IMR-90 (cell line): Measurements from ENCODE around the gene EGFL8. TPM values are rescaled to one million over a fixed set of nuclear protein-coding genes. Genes with fewer than 3 reads are reported as not detected.
A peak's percentile ranks its signal among the peaks of the same experiment; 100 is the strongest.

Experiments
- ATAC-seq: fragments of 200-7000 bp; cut with Tn5 transposase; 2 replicates; pipeline ENCODE4 v1.9.1; 2020; ENCODE audit warnings: low read depth, mild to moderate bottlenecking, moderate library complexity
- BruUV-seq: library from RNA; stranded (reverse); fragments of 400-500 nt; replicated peaks from 2 replicates; lab custom pipeline; 2021; lab: Mats Ljungman, UMichigan
- CTCF ChIA-PET: fragments of 300-600 bp; formaldehyde crosslinking; extraction: SDS; loops from one replicate; lab custom pipeline; 2021; ENCODE audit warnings: antibody characterized with exemption; lab: Yijun Ruan, JAX
- POLR2A ChIA-PET: fragments of 300-600 bp; sonication (Branson Sonifier 250); formaldehyde crosslinking; loops from one replicate; lab custom pipeline; 2022; ENCODE audit warnings: antibody characterized with exemption; ENCODE audit not compliant: unreplicated experiment; lab: Charles Lee
- DNase-seq: peaks from one replicate; pipeline ENCODE4 v3.0.0; 2013
- H2AFZ ChIP-seq: replicated peaks from 2 replicates; pipeline ENCODE3; 2013; ENCODE audit warnings: low read length, mild to moderate bottlenecking; ENCODE audit not compliant: poor library complexity
- H2AK5ac ChIP-seq: 2 replicates; pipeline ENCODE4 v1.6.1; 2013; ENCODE audit warnings: low read depth, low read length, inconsistent platforms
- H2AK9ac ChIP-seq: replicated peaks from 2 replicates; pipeline ENCODE3; 2013; ENCODE audit warnings: mild to moderate bottlenecking, low read depth, low read length, moderate library complexity; ENCODE audit not compliant: poor library complexity
- H2BK120ac ChIP-seq: 2 replicates; pipeline ENCODE4 v1.6.1; 2013; ENCODE audit warnings: low read depth, low read length, inconsistent platforms
- H2BK15ac ChIP-seq: 3 replicates; pipeline ENCODE4 v1.6.1; 2013; ENCODE audit warnings: low read depth, low read length, inconsistent platforms
- H2BK20ac ChIP-seq: 2 replicates; pipeline ENCODE4 v1.6.1; 2013; ENCODE audit warnings: low read depth, mild to moderate bottlenecking, inconsistent platforms, low read length, moderate library complexity
- H2BK5ac ChIP-seq: 2 replicates; pipeline ENCODE4 v1.6.1; 2013; ENCODE audit warnings: mild to moderate bottlenecking, low read depth, low read length, inconsistent platforms; ENCODE audit not compliant: poor library complexity, severe bottlenecking
- H3K14ac ChIP-seq: replicated peaks from 2 replicates; pipeline ENCODE4 v1.6.1; 2013; ENCODE audit warnings: low read depth, low read length, inconsistent platforms
- H3K18ac ChIP-seq: 2 replicates; pipeline ENCODE4 v1.6.1; 2013; ENCODE audit warnings: low read depth, low read length, control low read depth
- H3K23ac ChIP-seq: 2 replicates; pipeline ENCODE4 v1.6.1; 2013; ENCODE audit warnings: low read depth, low read length, inconsistent platforms
- H3K27ac ChIP-seq: 2 replicates; pipeline ENCODE4 v1.5.1; 2013; ENCODE audit warnings: mild to moderate bottlenecking, control low read depth, low read length; ENCODE audit not compliant: insufficient read depth
- H3K27me3 ChIP-seq: 2 replicates; pipeline ENCODE4 v1.6.1; 2013; ENCODE audit warnings: low read length; ENCODE audit not compliant: control insufficient read depth, insufficient read depth
- H3K36me3 ChIP-seq: 2 replicates; pipeline ENCODE4 v1.6.1; 2013; ENCODE audit warnings: low read length, mixed read lengths; ENCODE audit not compliant: control insufficient read depth, insufficient read depth
- H3K4ac ChIP-seq: 2 replicates; pipeline ENCODE4 v1.6.1; 2013; ENCODE audit warnings: low read depth, low read length, inconsistent platforms
- H3K4me1 ChIP-seq: 2 replicates; pipeline ENCODE4 v1.6.1; 2013; ENCODE audit warnings: low read length, mixed read lengths; ENCODE audit not compliant: control insufficient read depth, insufficient read depth
- H3K4me2 ChIP-seq: 2 replicates; pipeline ENCODE4 v1.6.1; 2013; ENCODE audit warnings: low read depth, mild to moderate bottlenecking, control low read depth, low read length, moderate library complexity
- H3K4me3 ChIP-seq: 2 replicates; pipeline ENCODE4 v1.5.1; 2013; ENCODE audit warnings: low read depth, mild to moderate bottlenecking, control low read depth, low read length, moderate library complexity; ENCODE audit not compliant: insufficient read depth
- H3K56ac ChIP-seq: 2 replicates; pipeline ENCODE4 v1.6.1; 2013; ENCODE audit warnings: low read length, inconsistent platforms; ENCODE audit not compliant: insufficient read depth; ENCODE audit errors: extremely low read depth
- H3K79me1 ChIP-seq, 2 experiments: 2 replicates each; pipeline ENCODE4 v1.6.1; 2013; ENCODE audit warnings: low read length in 2 of 2, inconsistent platforms in 1 of 2, low read depth in 1 of 2
- H3K9ac ChIP-seq: 2 replicates; pipeline ENCODE4 v1.6.1; 2013; ENCODE audit warnings: low read depth, low read length, control low read depth
- H3K9me1 ChIP-seq: 2 replicates; pipeline ENCODE4 v1.6.1; 2013; ENCODE audit warnings: low read length, inconsistent platforms; ENCODE audit not compliant: insufficient read depth
- H3K9me3 ChIP-seq: 2 replicates; pipeline ENCODE4 v1.6.1; 2013; ENCODE audit warnings: low read length; ENCODE audit not compliant: control insufficient read depth, insufficient read depth
- H4K20me1 ChIP-seq: 2 replicates; pipeline ENCODE4 v1.6.1; 2013; ENCODE audit warnings: low read length, inconsistent platforms; ENCODE audit not compliant: insufficient read depth
- H4K5ac ChIP-seq: 2 replicates; pipeline ENCODE4 v1.6.1; 2013; ENCODE audit warnings: mild to moderate bottlenecking, low read depth, low read length, control low read depth
- H4K8ac ChIP-seq, 2 experiments: 2 replicates each; pipeline ENCODE4 v1.6.1; 2013; ENCODE audit warnings: low read depth in 2 of 2, low read length in 2 of 2, control low read depth in 1 of 2, inconsistent platforms in 1 of 2
- H4K91ac ChIP-seq: 2 replicates; pipeline ENCODE4 v1.6.1; 2013; ENCODE audit warnings: low read depth, low read length, inconsistent platforms; ENCODE audit not compliant: insufficient read depth
- CHD1 ChIP-seq: IDR thresholded peaks from 2 replicates; pipeline ENCODE4 v1.6.1; 2012; ENCODE audit warnings: low read depth, low read length, improper control_type of control experiment
- MAFK ChIP-seq: IDR thresholded peaks from 2 replicates; pipeline ENCODE4 v1.6.1; 2012; ENCODE audit warnings: low read depth, low read length, improper control_type of control experiment
- MAZ ChIP-seq: IDR thresholded peaks from 2 replicates; pipeline ENCODE4 v1.6.1; 2012; ENCODE audit warnings: low read depth, mild to moderate bottlenecking, low read length, improper control_type of control experiment, moderate library complexity, borderline replicate concordance
- NFE2L2 ChIP-seq: fragments of 150-350 bp; IDR thresholded peaks from 2 replicates; pipeline ENCODE4 v1.6.1; 2016; ENCODE audit warnings: low read depth, mild to moderate bottlenecking, low read length
- RCOR1 ChIP-seq: IDR thresholded peaks from 2 replicates; pipeline ENCODE4 v1.6.1; 2012; ENCODE audit warnings: mild to moderate bottlenecking, low read length, improper control_type of control experiment; ENCODE audit not compliant: insufficient replicate concordance
- RFX5 ChIP-seq: IDR thresholded peaks from 2 replicates; pipeline ENCODE4 v1.8.0; 2012; ENCODE audit warnings: low read depth, mild to moderate bottlenecking, low read length, moderate library complexity
- SMC3 ChIP-seq: fragments of 150-350 bp; IDR thresholded peaks from 2 replicates; pipeline ENCODE4 v1.6.1; 2016; ENCODE audit warnings: low read depth, mild to moderate bottlenecking, antibody characterized with exemption, low read length, moderate library complexity
- WGBS, 2 experiments: methylation state at CpG; one replicate each; pipeline versions ENCODE4 v1.1.5 to v1.1.7; 2013; ENCODE audit warnings: missing lambda C conversion rate in 2 of 2; ENCODE audit not compliant: insufficient read length in 1 of 2; ENCODE audit errors: extremely low coverage in 2 of 2; 5-methylcytosine and 5-hydroxymethylcytosine counted together
- dilution Hi-C: fragments of 300-500 bp; cut with HindIII; formaldehyde crosslinking; loops from one replicate; pipeline ENCODE4 v1.14.3; 2018; ENCODE audit warnings: low sequenced_read_pairs; ENCODE audit not compliant: unreplicated experiment
- in situ Hi-C: fragments of 300-500 bp; cut with MboI; formaldehyde crosslinking; loops from 3 replicates; pipeline ENCODE4 v1.14.3; 2019; ENCODE audit warnings: low sequenced_read_pairs, inconsistent platforms, mixed read lengths
- intact Hi-C: fragments of 100-400 bp; cut with micrococcal nuclease; formaldehyde crosslinking; loops from 2 replicates; pipeline ENCODE4 v1.10.0; 2022
- polyA plus RNA-seq, 3 experiments: library from polyadenylated mRNA; depleted of rRNA; stranded (reverse); fragments of >200 nt; gene quantifications; 2 replicates each; pipeline ENCODE4 v1.2.3, GENCODE V29; 2012; ENCODE audit warnings: low replicate concordance in 1 of 3
- total RNA-seq: library from RNA; depleted of rRNA; stranded (reverse); fragments of >200 nt; gene quantifications from 2 replicates; pipeline ENCODE4 v1.2.3, GENCODE V29; 2012

EGFL8 gene
- total and polyA plus RNA-seq, 2 of the 4 experiments (the other 2 are of a cell fraction): 0.18 to 4.7 TPM

GRCh38 chr6:32196682-32197616, 32.6 kb downstream of the EGFL8 start:
- Histone ChIP-seq H2BK120ac (peak overlapping the region; percentile 61), H4K8ac (peak overlapping the region; percentile 98 to 99), H3K4ac (peak overlapping the region; percentile 96), H3K9me1 (peaks cover 24% of the 10 kb centered on the region), H3K4me1 (peaks cover 10% of the 10 kb centered on the region), H3K27ac (peak overlapping the region; percentile 94), H2BK5ac (peak overlapping the region; percentile 91), H4K91ac (peak overlapping the region; percentile 94), H3K4me2 (peak overlapping the region; percentile 86), H4K20me1 (no peaks in the 10 kb centered on the region), H2AK9ac (peak overlapping the region; percentile 85), H3K79me1 (peaks cover 10 to 29% of the 10 kb centered on the region in 2 experiments), H3K56ac (peak overlapping the region; percentile 39; the same call in 1 of the 2 replicates), H3K18ac (peak overlapping the region; percentile 51; the same call in 1 of the 2 replicates), H2BK20ac (peak overlapping the region; percentile 40; the same call in 1 of the 2 replicates), H2AFZ (peak overlapping the region; percentile 98), H3K9me3 (no peaks in the 10 kb centered on the region), H3K36me3 (no peaks in the 10 kb centered on the region), H3K27me3 (peaks cover 7% of the 10 kb centered on the region; the same call in 1 of the 2 replicates), H3K9ac (peak overlapping the region; percentile 91), H3K23ac (peak overlapping the region; percentile 63), H3K4me3 (peak overlapping the region; percentile 67), H3K14ac (peak overlapping the region; percentile 95), H2AK5ac (peak overlapping the region; percentile 96), H4K5ac (peak overlapping the region; percentile 77), H2BK15ac (peak overlapping the region; percentile 50; the same call in 1 of the 3 replicates)
- no peak for TF ChIP-seq RFX5
- no peak for TF ChIP-seq SMC3
- no peak for TF ChIP-seq MAZ
- TF ChIP-seq NFE2L2: no peak
- TF ChIP-seq CHD1: no peak
- no peak for TF ChIP-seq MAFK
- TF ChIP-seq RCOR1: no peak
- dilution Hi-C loops (no loop called here), in situ Hi-C loops (loop anchor here (25.0 kb wide), 1 partner anchor 765 kb away; the partner anchor contains the start of genes BRD2 and HLA-DMA), intact Hi-C loops (loop anchor here (2.0 kb wide), 1 partner anchor 48 kb away; no protein-coding TSS in a partner anchor)
- BruUV-seq: no TSS peak
- no peak for ATAC-seq
- WGBS, 2 experiments: 33% methylated on average over 12 of the region's 28 CpGs; no CpG with 5 or more reads in 1 of the 2 experiments
- peak; percentile 12 for DNase-seq
- ChIA-PET POLR2A (no interaction called here), CTCF (no interaction called here)
